HepG2 (cell line): Measurements from ENCODE around the gene CEP43. TPM values are rescaled to one million over a fixed set of nuclear protein-coding genes. Genes with fewer than 3 reads are reported as not detected.
A peak's percentile ranks its signal among the peaks of the same experiment; 100 is the strongest.

ENCODE experiments used
- ATAC-seq: fragments of 200-7000 bp; cut with Tn5 transposase; 3 replicates; pipeline ENCODE4 v1.9.1; 2020; ENCODE audit warnings: mild to moderate bottlenecking, moderate library complexity
- Bru-seq: library from RNA; stranded (reverse); fragments of 400-500 nt; gene quantifications from one replicate; lab custom pipeline; 2021; lab: Mats Ljungman, UMichigan
- BruChase-seq, 2 experiments: library from RNA; stranded (reverse); fragments of 400-500 nt; gene quantifications; one replicate each; lab custom pipeline; 2021; lab: Mats Ljungman, UMichigan
- BruUV-seq: library from RNA; stranded (reverse); fragments of 400-500 nt; replicated peaks from 2 replicates; lab custom pipeline; 2021; lab: Mats Ljungman, UMichigan
- CTCF ChIA-PET: fragments of 300-600 bp; formaldehyde crosslinking; extraction: SDS; loops from one replicate; lab custom pipeline; 2021; ENCODE audit warnings: low total read pairs, inconsistent platforms, low intra/inter-chr PET ratio; lab: Yijun Ruan, JAX
- POLR2A ChIA-PET: fragments of 350-600 bp; sonication (Branson Sonifier 250); formaldehyde crosslinking; loops from one replicate; lab custom pipeline; 2020; ENCODE audit warnings: antibody characterized with exemption, inconsistent platforms; lab: Yijun Ruan, JAX
- DNase-seq: peaks from one replicate; pipeline ENCODE4 v3.0.0-alpha.2; 2015; ENCODE audit warnings: low spot score
- FAIRE-seq: peaks from 3 replicates; lab custom pipeline; 2011; peaks lifted over from hg19 to GRCh38; lab: Jason Lieb, UNC
- H2AFZ ChIP-seq: one replicate; pipeline ENCODE4 v1.6.1; 2011; ENCODE audit warnings: low read length, inconsistent platforms
- H3K27ac ChIP-seq: fragments of 300-600 bp; 3 replicates; pipeline ENCODE4 v1.8.0; 2011; ENCODE audit warnings: mixed run types, mild to moderate bottlenecking, mixed read lengths, low read length, inconsistent platforms; ENCODE audit not compliant: insufficient read depth; ENCODE audit errors: extremely low read length
- H3K27me3 ChIP-seq, 2 experiments: fragments of 200-600 bp in 1 of 2; 2 replicates in 1 of 2; 3 replicates in 1 of 2; pipeline versions ENCODE4 v1.6.0 to v1.8.0; 2011; ENCODE audit warnings: low read length in 2 of 2, mild to moderate bottlenecking in 2 of 2, moderate library complexity in 2 of 2, inconsistent platforms in 1 of 2; ENCODE audit not compliant: insufficient read depth in 2 of 2, control insufficient read depth in 1 of 2
- H3K36me3 ChIP-seq, 2 experiments: fragments of 200-600 bp in 1 of 2; replicated peaks in 1 of 2; 2 replicates in 1 of 2; 3 replicates in 1 of 2; pipeline versions ENCODE4 v1.5.1 to v1.8.0; 2011; ENCODE audit warnings: low read length in 2 of 2, inconsistent platforms in 1 of 2; ENCODE audit not compliant: insufficient read depth in 2 of 2, control insufficient read depth in 1 of 2
- H3K4me1 ChIP-seq: 2 replicates; pipeline ENCODE4 v1.5.1; 2012; ENCODE audit warnings: low read length, inconsistent platforms; ENCODE audit not compliant: insufficient read depth
- H3K4me2 ChIP-seq: 2 replicates; pipeline ENCODE4 v1.6.0; 2011; ENCODE audit warnings: low read depth, low read length, inconsistent platforms
- H3K4me3 ChIP-seq, 3 experiments: fragments of 200-600 bp in 1 of 3; sonication (generic), shearing (Covaris generic) in 1 of 3; replicated peaks in 1 of 3; 2 replicates each; pipeline ENCODE4 v1.5.1; 2011 to 2016; ENCODE audit warnings: low read length in 3 of 3, inconsistent platforms in 2 of 3, low read depth in 2 of 3, mild to moderate bottlenecking in 2 of 3, control low read depth in 1 of 3, mixed read lengths in 1 of 3; ENCODE audit not compliant: insufficient read depth in 1 of 3
- H3K79me2 ChIP-seq: one replicate; pipeline ENCODE4 v1.6.1; 2011; ENCODE audit warnings: low read length, inconsistent platforms; ENCODE audit not compliant: insufficient read depth
- H3K9ac ChIP-seq: 2 replicates; pipeline ENCODE4 v1.6.0; 2011; ENCODE audit warnings: mild to moderate bottlenecking, low read depth, low read length, inconsistent platforms; ENCODE audit not compliant: insufficient read depth
- H3K9me3 ChIP-seq: 2 replicates; pipeline ENCODE4 v1.5.1; 2012; ENCODE audit warnings: mild to moderate bottlenecking, low read length
- H4K20me1 ChIP-seq: 2 replicates; pipeline ENCODE4 v1.6.0; 2011; ENCODE audit warnings: inconsistent platforms, mild to moderate bottlenecking, low read length, moderate library complexity; ENCODE audit not compliant: insufficient read depth
- CTCF ChIP-seq: sonication (generic); formaldehyde crosslinking; IDR thresholded peaks from 2 replicates; pipeline ENCODE4 v1.5.0; 2020; ENCODE audit warnings: mild to moderate bottlenecking, missing genetic modification reagents, moderate library complexity
- DBP ChIP-seq: sonication (generic); formaldehyde crosslinking; IDR thresholded peaks from 2 replicates; pipeline ENCODE4 v1.4.0; 2020; ENCODE audit warnings: missing genetic modification reagents; ENCODE audit errors: not compliant biosample characterization
- FOSL2 ChIP-seq: sonication (generic); formaldehyde crosslinking; IDR thresholded peaks from 2 replicates; pipeline ENCODE4 v1.4.0; 2020; ENCODE audit warnings: missing genetic modification reagents
- GABPB1 ChIP-seq: IDR thresholded peaks from 2 replicates; pipeline ENCODE4 v1.6.1; 2016; ENCODE audit warnings: mild to moderate bottlenecking, missing genetic modification reagents, moderate library complexity, missing compliant biosample characterization
- KLF11 ChIP-seq: IDR thresholded peaks from 2 replicates; pipeline ENCODE4 v1.6.1; 2016; ENCODE audit warnings: missing compliant biosample characterization
- KMT2B ChIP-seq: IDR thresholded peaks from 2 replicates; pipeline ENCODE4 v1.6.1; 2016; ENCODE audit warnings: missing genetic modification reagents, missing compliant biosample characterization
- PBX3 ChIP-seq: sonication (generic); formaldehyde crosslinking; IDR thresholded peaks from 2 replicates; pipeline ENCODE4 v1.8.1; 2023; ENCODE audit warnings: missing genetic modification reagents, inconsistent platforms, borderline replicate concordance
- RFX3 ChIP-seq: IDR thresholded peaks from 2 replicates; pipeline ENCODE4 v1.6.1; 2016; ENCODE audit warnings: missing biosample characterization, missing genetic modification reagents
- SNRNP70 ChIP-seq: fragments of 200-400 bp; formaldehyde crosslinking; IDR thresholded peaks from 2 replicates; pipeline ENCODE4 v1.6.1; 2017; ENCODE audit warnings: mild to moderate bottlenecking, low read depth, low read length, moderate library complexity
- SUZ12 ChIP-seq: fragments of 150-350 bp; IDR thresholded peaks from 2 replicates; pipeline ENCODE4 v1.6.1; 2014; ENCODE audit warnings: low read depth, low read length
- TOE1 ChIP-seq: sonication (generic); formaldehyde crosslinking; IDR thresholded peaks from 2 replicates; pipeline ENCODE4 v1.4.0; 2020; ENCODE audit warnings: mild to moderate bottlenecking, missing genetic modification reagents
- ZNF749 ChIP-seq: sonication (generic); formaldehyde crosslinking; IDR thresholded peaks from 2 replicates; pipeline ENCODE4 v1.8.0; 2022; ENCODE audit warnings: mild to moderate bottlenecking, missing genetic modification reagents, moderate library complexity, borderline replicate concordance
- ZNF782 ChIP-seq: sonication (generic); formaldehyde crosslinking; IDR thresholded peaks from 2 replicates; pipeline ENCODE4 v1.4.0; 2020; ENCODE audit warnings: missing genetic modification reagents, mild to moderate bottlenecking, borderline replicate concordance
- WGBS: methylation state at CpG from one replicate; pipeline ENCODE4 v1.1.6; 2017; ENCODE audit warnings: low lambda C conversion rate; 5-methylcytosine and 5-hydroxymethylcytosine counted together
- in situ Hi-C: cut with HindIII; loops from 2 replicates; pipeline ENCODE4 v1.10.0; 2017; ENCODE audit warnings: low pct_unique_long_range_greater_than_20kb; ENCODE audit not compliant: extremely low pct_ligation_motif_present
- intact Hi-C: fragments of 100-400 bp; cut with micrococcal nuclease; formaldehyde crosslinking; loops from one replicate; pipeline ENCODE4 v1.10.0; 2022; ENCODE audit not compliant: unreplicated experiment
- long read RNA-seq, 2 experiments: library from RNA in 1 of 2; library from polyadenylated mRNA in 1 of 2; stranded (forward) in 1 of 2; unstranded in 1 of 2; transcript quantifications; one replicate each; pipeline ENCODE4 v2.0.0, GENCODE V29; 2019 to 2022
- polyA minus RNA-seq, 3 experiments: library from RNA; depleted of rRNA, polyadenylated mRNA; stranded (reverse); fragments of >200 nt; gene quantifications; 2 replicates each; pipeline ENCODE4 v1.2.3, GENCODE V29; 2011; ENCODE audit warnings: low replicate concordance in 1 of 3
- polyA plus RNA-seq, 8 experiments: library from polyadenylated mRNA; depleted of rRNA in 3 of 8; stranded (reverse) in 7 of 8; unstranded in 1 of 8; fragments of >200 nt; fragmentation: Illumina TruSeq in 4 of 8; extraction: Trizol in 4 of 8; gene quantifications; 2 replicates each; pipeline versions ENCODE4 v1.2.1 to v1.2.3, GENCODE V29; 2011 to 2016; ENCODE audit warnings: low read depth in 4 of 8, missing spikeins in 1 of 8, mixed read lengths in 1 of 8; ENCODE audit not compliant: insufficient read depth in 1 of 8
- total RNA-seq, 5 experiments: library from RNA; depleted of rRNA; stranded (reverse); fragments of >200 nt; fragmentation: Illumina TruSeq; extraction: Trizol; gene quantifications; 2 replicates each; pipeline ENCODE4 v1.2.3, GENCODE V29; 2016; ENCODE audit warnings: low read depth in 1 of 5

CEP43 gene
- 73.9 and 88.4 TPM in 2 replicates for total RNA-seq (2016; rRNA removed; fragmentation: Illumina TruSeq; extraction: Trizol)
- 84.7 and 89.7 TPM in 2 replicates for total RNA-seq (2016; cell fraction: cytosol; rRNA removed; fragmentation: Illumina TruSeq; extraction: Trizol; ENCODE audit: low read depth)
- total RNA-seq (2016; cell fraction: insoluble cytoplasmic fraction; rRNA removed; fragmentation: Illumina TruSeq; extraction: Trizol) = 68.4 and 95.5 TPM in 2 replicates
- 46.9 and 49.2 TPM in 2 replicates for total RNA-seq (2016; cell fraction: membrane; rRNA removed; fragmentation: Illumina TruSeq; extraction: Trizol)
- total RNA-seq (2016; cell fraction: nucleus; rRNA removed; fragmentation: Illumina TruSeq; extraction: Trizol) = 62.5 and 63.7 TPM in 2 replicates
- polyA plus RNA-seq (2011; rRNA removed) = 20.7 and 29.3 TPM in 2 replicates
- 8.6 and 10.8 TPM in 2 replicates for polyA plus RNA-seq (2011; cell fraction: cytosol; rRNA removed)
- polyA plus RNA-seq (2011; cell fraction: nucleus; rRNA removed) = 39.4 and 43.9 TPM in 2 replicates
- 15.0 and 26.1 TPM in 2 replicates for polyA plus RNA-seq (2012)
- 15.3 and 16.0 TPM in 2 replicates for polyA plus RNA-seq (2016; cell fraction: cytosol; fragmentation: Illumina TruSeq; extraction: Trizol; ENCODE audit: low read depth)
- 90.9 and 96.9 TPM in 2 replicates for polyA plus RNA-seq (2016; cell fraction: insoluble cytoplasmic fraction; fragmentation: Illumina TruSeq; extraction: Trizol; ENCODE audit: low read depth)
- 23.9 and 25.0 TPM in 2 replicates for polyA plus RNA-seq (2016; cell fraction: membrane; fragmentation: Illumina TruSeq; extraction: Trizol; ENCODE audit: low read depth)
- polyA plus RNA-seq (2016; cell fraction: nucleus; fragmentation: Illumina TruSeq; extraction: Trizol; ENCODE audit: insufficient read depth, low read depth) = 111 and 119 TPM in 2 replicates
- 4.7 and 5.1 TPM in 2 replicates for polyA minus RNA-seq (2011; rRNA and poly(A)+ RNA removed; ENCODE audit: low replicate concordance)
- polyA minus RNA-seq (2011; cell fraction: cytosol; rRNA and poly(A)+ RNA removed) = 15.3 and 20.4 TPM in 2 replicates
- 42.8 and 56.1 TPM in 2 replicates for polyA minus RNA-seq (2011; cell fraction: nucleus; rRNA and poly(A)+ RNA removed)
- Bru-seq, nascent RNA = percentile 81 among the genes with signal in this experiment
- percentile 94 among the genes with signal in this experiment for BruChase-seq, experiment 1, labeled RNA remaining after a 6-hour chase
- BruChase-seq, experiment 2, labeled RNA remaining after a 2-hour chase = percentile 94 among the genes with signal in this experiment
- long read RNA-seq, experiment 1, full-length matches to known transcripts = 62 of 73 reads
- long read RNA-seq, experiment 1, partial matches to known transcripts = 1 of 73 reads
- long read RNA-seq, experiment 1, other reads (novel, unspliced or antisense) = 10 of 73 reads
- long read RNA-seq, experiment 2, full-length matches to known transcripts = 4 of 13 reads
- long read RNA-seq, experiment 2, partial matches to known transcripts = 2 of 13 reads
- long read RNA-seq, experiment 2, other reads (novel, unspliced or antisense) = 7 of 13 reads

GRCh38 chr6:166999145-166999883, at the start of gene CEP43:
Gene CEP43 (plus strand): TSS chr6:166999397. CDS start chr6:166999413, 16 bp downstream.
- Histone ChIP-seq H3K9ac (peak within 1 kb of the TSS; percentile 92), H3K27me3 (no peaks in the 10 kb centered on the region; a peak in 1 of 5 replicates), H3K79me2 (peaks cover 89% of the 10 kb centered on the region), H3K36me3 (peaks cover 9 to 37% of the 10 kb centered on the region in 2 experiments), H2AFZ (no peak within 1 kb of the TSS), H3K4me2 (peak within 1 kb of the TSS; percentile 98), H4K20me1 (peaks cover 17% of the 10 kb centered on the region), H3K4me3 (peak within 1 kb of the TSS; percentile 91 to 99 (median 97)), H3K4me1 (peaks cover 54% of the 10 kb centered on the region), H3K9me3 (no peaks in the 10 kb centered on the region), H3K27ac (peak within 1 kb of the TSS; percentile 82)
- peak; percentile 92 for ATAC-seq
- peak; percentile 95 for DNase-seq
- WGBS = 1% methylated on average over 17 of the region's 93 CpGs
- peak; percentile 43 for FAIRE-seq
- POLR2A ChIA-PET = interaction anchor here (0.6 to 3.1 kb wide), 11 partner anchors 10 to 383 kb away, joined by 3 to 18 read pairs (median 3); partner anchors contain the start of genes CCR6 and RNASET2
- CTCF ChIA-PET = interaction anchor here (1.4 kb wide), 1 partner anchor 142 kb away, joined by 3 read pairs; no protein-coding TSS in a partner anchor
- intact Hi-C loops (no loop called here), in situ Hi-C loops (no loop called here)
- no TSS peak for BruUV-seq
- TF ChIP-seq DBP (CRISPR knock-in tag) (no peak), FOSL2 (CRISPR knock-in tag) (peak; percentile 5; the same call in 1 of the 2 replicates), CTCF (CRISPR knock-in tag) (peak; percentile 6; the same call in 1 of the 2 replicates), ZNF749 (CRISPR knock-in tag) (peak; percentile 95), KLF11 (CRISPR knock-in tag) (peak; percentile 13; the same call in 1 of the 2 replicates), SUZ12 (no peak), RFX3 (CRISPR knock-in tag) (peak; percentile 85), TOE1 (0 out of 2 replicates have a peak, but pooled peaks have one; percentile 36), GABPB1 (CRISPR knock-in tag) (peak; percentile 65), PBX3 (CRISPR knock-in tag) (peak; percentile 48; the same call in 1 of the 2 replicates), ZNF782 (CRISPR knock-in tag) (no peak), SNRNP70 (0 out of 2 replicates have a peak, but pooled peaks have one; percentile 83), KMT2B (peak; percentile 77)
